ENCODE results near the gene ERO1A. TPM values are rescaled to one million over a fixed set of nuclear protein-coding genes. Genes with fewer than 3 reads are reported as not detected.

Gene ERO1A
- total and polyA plus RNA-seq, 4 donors, result 16.5 to 42.3 (median 20.0) TPM

DNA sequence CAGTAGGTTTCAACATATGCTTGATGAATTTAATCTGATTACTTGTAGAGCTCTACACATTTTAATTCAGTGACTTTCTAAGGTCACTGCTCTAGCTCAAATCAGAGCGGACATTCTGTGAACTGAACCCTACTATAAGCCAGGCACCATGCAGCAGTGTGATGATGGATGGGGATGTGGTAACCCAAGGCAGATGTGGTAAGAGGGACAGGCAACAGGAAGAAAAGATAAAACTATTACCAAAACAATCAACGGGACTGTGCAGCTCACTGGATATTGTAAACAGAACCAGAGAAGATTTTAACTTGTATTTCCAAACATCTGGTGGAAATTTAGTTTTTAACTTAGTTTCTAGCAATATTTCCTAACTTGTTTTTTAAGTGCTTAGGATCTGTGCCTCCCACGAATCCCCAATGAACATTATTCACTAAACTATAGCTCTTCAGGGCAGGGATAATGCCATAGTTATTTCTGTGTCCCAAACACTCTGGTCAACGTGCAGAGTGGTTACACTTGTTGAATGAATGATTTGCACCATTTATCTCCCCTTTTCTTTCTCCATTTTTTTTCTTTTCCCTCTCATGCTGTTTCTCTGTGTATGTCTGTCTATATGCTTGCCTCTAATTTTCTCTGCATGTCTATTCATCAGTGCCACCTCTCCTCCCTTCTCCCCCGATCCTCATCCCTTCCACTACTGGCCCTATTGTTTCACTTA lies 3.0 kb downstream of the ERO1A start (continued):
- TF ChIP-seq, protein P1, sequence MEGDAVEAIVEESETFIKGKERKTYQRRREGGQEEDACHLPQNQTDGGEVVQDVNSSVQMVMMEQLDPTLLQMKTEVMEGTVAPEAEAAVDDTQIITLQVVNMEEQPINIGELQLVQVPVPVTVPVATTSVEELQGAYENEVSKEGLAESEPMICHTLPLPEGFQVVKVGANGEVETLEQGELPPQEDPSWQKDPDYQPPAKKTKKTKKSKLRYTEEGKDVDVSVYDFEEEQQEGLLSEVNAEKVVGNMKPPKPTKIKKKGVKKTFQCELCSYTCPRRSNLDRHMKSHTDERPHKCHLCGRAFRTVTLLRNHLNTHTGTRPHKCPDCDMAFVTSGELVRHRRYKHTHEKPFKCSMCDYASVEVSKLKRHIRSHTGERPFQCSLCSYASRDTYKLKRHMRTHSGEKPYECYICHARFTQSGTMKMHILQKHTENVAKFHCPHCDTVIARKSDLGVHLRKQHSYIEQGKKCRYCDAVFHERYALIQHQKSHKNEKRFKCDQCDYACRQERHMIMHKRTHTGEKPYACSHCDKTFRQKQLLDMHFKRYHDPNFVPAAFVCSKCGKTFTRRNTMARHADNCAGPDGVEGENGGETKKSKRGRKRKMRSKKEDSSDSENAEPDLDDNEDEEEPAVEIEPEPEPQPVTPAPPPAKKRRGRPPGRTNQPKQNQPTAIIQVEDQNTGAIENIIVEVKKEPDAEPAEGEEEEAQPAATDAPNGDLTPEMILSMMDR (IDR thresholded peaks at IDR 0.05; ENCODE audit: low read depth, low read length, missing input control), result no peak
- TF ChIP-seq FOXA1 (IDR thresholded peaks at IDR 0.05), result no peak
- TF ChIP-seq, protein P2, sequence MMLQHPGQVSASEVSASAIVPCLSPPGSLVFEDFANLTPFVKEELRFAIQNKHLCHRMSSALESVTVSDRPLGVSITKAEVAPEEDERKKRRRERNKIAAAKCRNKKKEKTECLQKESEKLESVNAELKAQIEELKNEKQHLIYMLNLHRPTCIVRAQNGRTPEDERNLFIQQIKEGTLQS (IDR thresholded peaks at IDR 0.05), result no peak
- TF ChIP-seq RXRA (IDR thresholded peaks at IDR 0.05), result no peak
- TF ChIP-seq GABPA (IDR thresholded peaks at IDR 0.05 in 1 of 2, conservative IDR thresholded peaks at IDR 0.05 in 1 of 2), result no peak
- TF ChIP-seq JUND (IDR thresholded peaks at IDR 0.05), result no peak

DNA sequence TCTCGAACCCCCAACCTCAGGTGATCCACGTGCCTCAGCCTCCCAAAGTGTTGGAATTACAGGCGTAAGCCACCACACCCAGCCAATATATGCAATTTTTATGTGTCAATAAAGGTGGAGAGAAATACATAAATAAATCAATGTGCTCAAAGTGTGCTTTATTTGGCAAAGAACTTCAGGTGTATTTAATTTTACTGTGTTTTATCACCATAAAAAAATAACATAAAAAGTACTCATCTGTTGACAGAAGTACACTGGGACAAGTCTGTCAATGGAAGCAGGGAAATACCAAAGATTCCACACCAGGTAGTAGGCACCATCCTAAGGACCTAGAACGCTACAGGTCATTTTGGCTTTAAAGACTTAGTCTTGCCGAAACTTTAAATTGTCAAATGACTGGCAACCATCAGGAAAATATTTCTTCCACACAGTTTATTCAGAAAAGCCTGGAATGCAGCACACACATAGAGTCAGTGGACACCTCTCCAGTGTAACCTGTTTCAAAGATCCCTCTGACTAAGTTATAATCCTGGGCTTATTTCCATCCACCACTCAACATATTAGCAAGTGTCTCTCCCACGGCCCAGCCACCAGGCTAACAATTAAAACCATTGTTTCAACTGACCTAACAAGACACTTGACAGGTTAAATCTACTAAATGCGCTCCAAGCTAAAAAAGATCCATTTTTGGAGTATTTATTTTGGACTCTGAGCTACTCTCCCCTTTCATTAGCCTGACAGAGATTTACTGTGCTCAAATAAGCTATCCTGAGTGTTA lies 4.2 kb downstream of the ERO1A start:
- no peak overlapping the region for H3K4me3 ChIP-seq (ENCODE audit: low read depth in 1 of 3, low read length in 3 of 3)
- no peaks in the 10 kb centered on the region for H3K36me3 ChIP-seq (ENCODE audit: control insufficient read depth in 4 of 4, insufficient read depth in 3 of 4, low read depth in 1 of 4, low read length in 3 of 4)
- H3K27ac ChIP-seq (ENCODE audit: low read depth in 1 of 2, low read length in 2 of 2), result no peak overlapping the region
- DNase-seq (ENCODE audit: low spot score), result no peak
- TF ChIP-seq, protein P3, sequence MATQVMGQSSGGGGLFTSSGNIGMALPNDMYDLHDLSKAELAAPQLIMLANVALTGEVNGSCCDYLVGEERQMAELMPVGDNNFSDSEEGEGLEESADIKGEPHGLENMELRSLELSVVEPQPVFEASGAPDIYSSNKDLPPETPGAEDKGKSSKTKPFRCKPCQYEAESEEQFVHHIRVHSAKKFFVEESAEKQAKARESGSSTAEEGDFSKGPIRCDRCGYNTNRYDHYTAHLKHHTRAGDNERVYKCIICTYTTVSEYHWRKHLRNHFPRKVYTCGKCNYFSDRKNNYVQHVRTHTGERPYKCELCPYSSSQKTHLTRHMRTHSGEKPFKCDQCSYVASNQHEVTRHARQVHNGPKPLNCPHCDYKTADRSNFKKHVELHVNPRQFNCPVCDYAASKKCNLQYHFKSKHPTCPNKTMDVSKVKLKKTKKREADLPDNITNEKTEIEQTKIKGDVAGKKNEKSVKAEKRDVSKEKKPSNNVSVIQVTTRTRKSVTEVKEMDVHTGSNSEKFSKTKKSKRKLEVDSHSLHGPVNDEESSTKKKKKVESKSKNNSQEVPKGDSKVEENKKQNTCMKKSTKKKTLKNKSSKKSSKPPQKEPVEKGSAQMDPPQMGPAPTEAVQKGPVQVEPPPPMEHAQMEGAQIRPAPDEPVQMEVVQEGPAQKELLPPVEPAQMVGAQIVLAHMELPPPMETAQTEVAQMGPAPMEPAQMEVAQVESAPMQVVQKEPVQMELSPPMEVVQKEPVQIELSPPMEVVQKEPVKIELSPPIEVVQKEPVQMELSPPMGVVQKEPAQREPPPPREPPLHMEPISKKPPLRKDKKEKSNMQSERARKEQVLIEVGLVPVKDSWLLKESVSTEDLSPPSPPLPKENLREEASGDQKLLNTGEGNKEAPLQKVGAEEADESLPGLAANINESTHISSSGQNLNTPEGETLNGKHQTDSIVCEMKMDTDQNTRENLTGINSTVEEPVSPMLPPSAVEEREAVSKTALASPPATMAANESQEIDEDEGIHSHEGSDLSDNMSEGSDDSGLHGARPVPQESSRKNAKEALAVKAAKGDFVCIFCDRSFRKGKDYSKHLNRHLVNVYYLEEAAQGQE (IDR thresholded peaks at IDR 0.05), result no peak
- TF ChIP-seq RAD21 (IDR thresholded peaks at IDR 0.05) (no peak), TAF1 (conservative IDR thresholded peaks at IDR 0.05) (no peak), GABPA (IDR thresholded peaks at IDR 0.05 in 1 of 2, conservative IDR thresholded peaks at IDR 0.05 in 1 of 2) (no peak), JUND (IDR thresholded peaks at IDR 0.05) (no peak)
- no peaks in the 10 kb centered on the region for H3K9me3 ChIP-seq (ENCODE audit: control insufficient read depth in 4 of 4, low read length in 3 of 4)
- H3K9ac ChIP-seq (ENCODE audit: low read depth in 1 of 2, low read length in 2 of 2), result no peak overlapping the region
- WGBS, result 80% methylated on average over 7 of the region's 7 CpGs
- H3K4me1 ChIP-seq (ENCODE audit: control insufficient read depth in 4 of 4, insufficient read depth in 4 of 4, low read length in 3 of 4), result peaks cover 1 to 12% (median 8%) of the 10 kb centered on the region in 4 donors
- no peaks in the 10 kb centered on the region for H3K27me3 ChIP-seq (ENCODE audit: control insufficient read depth in 4 of 4, insufficient read depth in 4 of 4, low read length in 3 of 4)

DNA sequence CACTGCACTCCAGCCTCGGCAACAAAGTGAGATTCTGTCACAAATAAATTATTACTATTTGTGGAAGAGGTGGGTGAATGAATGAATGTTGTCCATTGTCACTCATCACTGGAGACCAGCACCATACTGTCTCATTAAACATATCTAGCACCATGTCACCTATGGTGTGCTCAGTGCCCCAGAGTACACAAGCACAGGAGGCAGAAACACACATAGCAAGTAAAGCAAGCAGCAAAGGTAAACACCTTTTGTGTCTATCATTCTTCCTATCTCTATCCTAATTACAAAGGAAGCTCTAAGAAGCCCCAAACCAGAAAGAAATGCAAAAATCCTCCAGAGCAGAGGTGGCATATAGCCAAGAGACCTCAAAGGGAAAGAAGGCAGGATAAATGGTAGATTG lies 9.2 kb downstream of the ERO1A start:
- Histone ChIP-seq H3K36me3 (ENCODE audit: control insufficient read depth in 4 of 4, insufficient read depth in 3 of 4, low read depth in 1 of 4, low read length in 3 of 4) (peaks cover 0 to 10% (median 0%) of the 10 kb centered on the region in 4 donors), H3K4me3 (ENCODE audit: low read depth in 1 of 3, low read length in 3 of 3) (no peak overlapping the region), H3K4me1 (ENCODE audit: control insufficient read depth in 4 of 4, insufficient read depth in 4 of 4, low read length in 3 of 4) (peaks cover 1 to 10% (median 8%) of the 10 kb centered on the region in 4 donors), H3K27me3 (ENCODE audit: control insufficient read depth in 4 of 4, insufficient read depth in 4 of 4, low read length in 3 of 4) (no peaks in the 10 kb centered on the region), H3K9me3 (ENCODE audit: control insufficient read depth in 4 of 4, low read length in 3 of 4) (no peaks in the 10 kb centered on the region), H3K9ac (ENCODE audit: low read depth in 1 of 2, low read length in 2 of 2) (no peak overlapping the region), H3K27ac (ENCODE audit: low read depth in 1 of 2, low read length in 2 of 2) (no peak overlapping the region)
- TF ChIP-seq, protein P4, sequence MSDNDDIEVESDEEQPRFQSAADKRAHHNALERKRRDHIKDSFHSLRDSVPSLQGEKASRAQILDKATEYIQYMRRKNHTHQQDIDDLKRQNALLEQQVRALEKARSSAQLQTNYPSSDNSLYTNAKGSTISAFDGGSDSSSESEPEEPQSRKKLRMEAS (IDR thresholded peaks at IDR 0.05), result no peak
- TF ChIP-seq JUND (IDR thresholded peaks at IDR 0.05) (no peak), GABPA (IDR thresholded peaks at IDR 0.05 in 1 of 2, conservative IDR thresholded peaks at IDR 0.05 in 1 of 2) (no peak), YY1 (IDR thresholded peaks at IDR 0.05) (no peak), NR2F2 (IDR thresholded peaks at IDR 0.05) (no peak), HNF4G (IDR thresholded peaks at IDR 0.05) (no peak), RXRA (IDR thresholded peaks at IDR 0.05) (no peak)
- TF ChIP-seq, protein P2 (IDR thresholded peaks at IDR 0.05), result no peak
- no peak for DNase-seq (ENCODE audit: low spot score)
- 96% methylated on average over 1 of the region's 1 CpG for WGBS

All from liver (tissue), 9 donors.